ENCODE data around the gene NUP50.

DNA sequence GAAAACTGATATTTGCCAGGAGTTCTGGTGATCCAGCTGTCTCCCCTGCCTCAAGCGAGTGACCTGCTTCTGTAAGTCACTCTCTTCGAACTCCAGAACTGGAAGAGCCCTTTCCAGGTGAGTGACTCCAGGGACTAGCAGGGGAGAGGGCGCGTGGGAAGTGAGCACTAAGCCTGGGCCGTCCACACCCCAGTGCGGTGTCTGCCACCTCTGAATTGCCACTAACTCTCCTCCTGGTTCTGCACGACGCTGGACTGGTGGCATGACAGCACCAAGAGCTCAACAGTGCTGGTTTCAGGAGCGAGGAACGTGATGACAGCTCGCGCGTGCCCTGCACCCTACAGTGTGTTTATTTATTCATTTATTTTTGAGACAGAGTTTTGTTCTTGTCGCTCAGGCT is 54.1 kb downstream of the NUP50 start:
- TF ChIP-seq, protein P1, sequence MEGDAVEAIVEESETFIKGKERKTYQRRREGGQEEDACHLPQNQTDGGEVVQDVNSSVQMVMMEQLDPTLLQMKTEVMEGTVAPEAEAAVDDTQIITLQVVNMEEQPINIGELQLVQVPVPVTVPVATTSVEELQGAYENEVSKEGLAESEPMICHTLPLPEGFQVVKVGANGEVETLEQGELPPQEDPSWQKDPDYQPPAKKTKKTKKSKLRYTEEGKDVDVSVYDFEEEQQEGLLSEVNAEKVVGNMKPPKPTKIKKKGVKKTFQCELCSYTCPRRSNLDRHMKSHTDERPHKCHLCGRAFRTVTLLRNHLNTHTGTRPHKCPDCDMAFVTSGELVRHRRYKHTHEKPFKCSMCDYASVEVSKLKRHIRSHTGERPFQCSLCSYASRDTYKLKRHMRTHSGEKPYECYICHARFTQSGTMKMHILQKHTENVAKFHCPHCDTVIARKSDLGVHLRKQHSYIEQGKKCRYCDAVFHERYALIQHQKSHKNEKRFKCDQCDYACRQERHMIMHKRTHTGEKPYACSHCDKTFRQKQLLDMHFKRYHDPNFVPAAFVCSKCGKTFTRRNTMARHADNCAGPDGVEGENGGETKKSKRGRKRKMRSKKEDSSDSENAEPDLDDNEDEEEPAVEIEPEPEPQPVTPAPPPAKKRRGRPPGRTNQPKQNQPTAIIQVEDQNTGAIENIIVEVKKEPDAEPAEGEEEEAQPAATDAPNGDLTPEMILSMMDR (IDR thresholded peaks at IDR 0.05), result no peak
- TF ChIP-seq EP300 (IDR thresholded peaks at IDR 0.05) (no peak), POLR2A (IDR thresholded peaks at IDR 0.05) (no peak), POLR2AphosphoS5 (IDR thresholded peaks at IDR 0.05) (no peak)
